H1 (cell line): ENCODE data around the gene SYNPO2L. TPM values are rescaled to one million over a fixed set of nuclear protein-coding genes. Genes with fewer than 3 reads are reported as not detected.
"Not testable (repeated sequence)": the region's sequence is repeated elsewhere in the genome, so short reads cannot be mapped to it uniquely, and the experiment has no call there.

Experiments
- CTCF ChIA-PET: fragments of 300-600 bp; sonication (Branson Sonifier 250); formaldehyde crosslinking; loops from one replicate; lab custom pipeline; 2021; ENCODE audit not compliant: partially characterized antibody; lab: Charles Lee
- POLR2A ChIA-PET: fragments of 300-600 bp; sonication (Branson Sonifier 250); formaldehyde crosslinking; loops from one replicate; lab custom pipeline; 2021; ENCODE audit warnings: inconsistent platforms; ENCODE audit not compliant: partially characterized antibody; lab: Charles Lee
- DNase-seq, 2 experiments: peaks; one replicate each; pipeline versions ENCODE4 v3.0.0 to v3.0.0-alpha.2; 2010 to 2022; ENCODE audit warnings: low spot score in 2 of 2, low read depth in 1 of 2, mixed read lengths in 1 of 2
- FAIRE-seq: peaks from 2 replicates; lab custom pipeline; 2011; peaks lifted over from hg19 to GRCh38; lab: Jason Lieb, UNC
- H2AFZ ChIP-seq: 2 replicates; pipeline ENCODE4 v1.8.1; 2012; ENCODE audit warnings: low read length, inconsistent platforms
- H2AK5ac ChIP-seq: 2 replicates; pipeline ENCODE4 v1.6.1; 2013; ENCODE audit warnings: low read depth, low read length
- H2BK120ac ChIP-seq: replicated peaks from 2 replicates; pipeline ENCODE3; 2013; ENCODE audit warnings: low read depth, low read length, inconsistent platforms
- H2BK12ac ChIP-seq: 2 replicates; pipeline ENCODE4 v1.6.1; 2013; ENCODE audit warnings: low read depth, low read length
- H2BK15ac ChIP-seq: 2 replicates; pipeline ENCODE4 v1.6.1; 2013; ENCODE audit warnings: low read length
- H2BK20ac ChIP-seq: 2 replicates; pipeline ENCODE4 v1.6.1; 2013; ENCODE audit warnings: low read length
- H2BK5ac ChIP-seq: 2 replicates; pipeline ENCODE4 v1.6.1; 2013; ENCODE audit warnings: low read depth, low read length
- H3K14ac ChIP-seq: 2 replicates; pipeline ENCODE4 v1.6.1; 2013; ENCODE audit warnings: inconsistent platforms; ENCODE audit not compliant: insufficient read length
- H3K18ac ChIP-seq: 2 replicates; pipeline ENCODE4 v1.6.1; 2013; ENCODE audit warnings: low read length; ENCODE audit errors: extremely low read depth
- H3K23ac ChIP-seq: 2 replicates; pipeline ENCODE4 v1.6.1; 2013; ENCODE audit warnings: inconsistent platforms; ENCODE audit not compliant: insufficient read length
- H3K23me2 ChIP-seq: 2 replicates; pipeline ENCODE4 v1.6.1; 2013; ENCODE audit warnings: low read depth, low read length
- H3K27ac ChIP-seq: 2 replicates; pipeline ENCODE4 v1.6.1; 2011; ENCODE audit warnings: low read depth, low read length, inconsistent platforms
- H3K27me3 ChIP-seq, 4 experiments: replicated peaks in 1 of 4; 1 replicate in 1 of 4; 2 replicates in 3 of 4; pipeline versions ENCODE4 v1.6.1 to v1.8.1; 2011 to 2013; ENCODE audit warnings: low read length in 3 of 4, mild to moderate bottlenecking in 3 of 4, inconsistent platforms in 2 of 4, mixed read lengths in 2 of 4, moderate library complexity in 1 of 4; ENCODE audit not compliant: control insufficient read depth in 3 of 4, insufficient read depth in 3 of 4; ENCODE audit errors: extremely low read depth in 1 of 4
- H3K36me3 ChIP-seq, 4 experiments: 2 replicates each; pipeline versions ENCODE4 v1.6.1 to v1.8.1; 2011 to 2013; ENCODE audit warnings: mild to moderate bottlenecking in 4 of 4, low read length in 3 of 4, moderate library complexity in 2 of 4, control low read depth in 1 of 4, inconsistent platforms in 1 of 4; ENCODE audit not compliant: insufficient read depth in 4 of 4, control insufficient read depth in 2 of 4
- H3K4ac ChIP-seq: replicated peaks from 2 replicates; pipeline ENCODE3; 2013; ENCODE audit warnings: low read length, low read depth, mixed read lengths, inconsistent platforms; ENCODE audit not compliant: insufficient read length
- H3K4me1 ChIP-seq, 4 experiments: replicated peaks in 1 of 4; 1 replicate in 1 of 4; 2 replicates in 3 of 4; pipeline versions ENCODE4 v1.6.1 to v1.8.1; 2011 to 2013; ENCODE audit warnings: low read length in 3 of 4, inconsistent platforms in 2 of 4, mixed read lengths in 1 of 4; ENCODE audit not compliant: insufficient read depth in 4 of 4, control insufficient read depth in 3 of 4
- H3K4me2 ChIP-seq, 2 experiments: 2 replicates each; pipeline versions ENCODE4 v1.6.1 to v1.8.1; 2011 to 2013; ENCODE audit warnings: low read depth in 2 of 2, low read length in 2 of 2, control low read depth in 1 of 2, inconsistent platforms in 1 of 2, mild to moderate bottlenecking in 1 of 2; ENCODE audit not compliant: insufficient read depth in 1 of 2
- H3K4me3 ChIP-seq, 4 experiments: fragments of 200-600, 300-600 bp in 1 of 4; sonication (generic), shearing (Covaris generic), sonication (Bioruptor Twin) in 1 of 4; 2 replicates each; pipeline versions ENCODE4 v1.5.1 to v1.8.1; 2011 to 2016; ENCODE audit warnings: low read length in 4 of 4, low read depth in 3 of 4, control low read depth in 2 of 4, inconsistent platforms in 2 of 4, mild to moderate bottlenecking in 2 of 4, mixed read lengths in 1 of 4, moderate library complexity in 1 of 4; ENCODE audit not compliant: insufficient read depth in 2 of 4; ENCODE audit errors: extremely low read depth in 1 of 4
- H3K56ac ChIP-seq: replicated peaks from 2 replicates; pipeline ENCODE3; 2013; ENCODE audit warnings: low read depth, mild to moderate bottlenecking, mixed read lengths, low read length, inconsistent platforms; ENCODE audit not compliant: insufficient read length
- H3K79me1 ChIP-seq: 2 replicates; pipeline ENCODE4 v1.6.1; 2013; ENCODE audit warnings: low read depth, low read length, control low read depth
- H3K79me2 ChIP-seq, 2 experiments: 2 replicates each; pipeline versions ENCODE4 v1.6.1 to v1.8.1; 2012 to 2013; ENCODE audit warnings: low read length in 2 of 2, mild to moderate bottlenecking in 2 of 2, inconsistent platforms in 1 of 2; ENCODE audit not compliant: insufficient read depth in 2 of 2, control insufficient read depth in 1 of 2
- H3K9ac ChIP-seq, 4 experiments: replicated peaks in 1 of 4; 1 replicate in 1 of 4; 2 replicates in 3 of 4; pipeline versions ENCODE4 v1.6.1 to v1.8.1; 2011 to 2013; ENCODE audit warnings: low read depth in 3 of 4, low read length in 3 of 4, control low read depth in 2 of 4, mild to moderate bottlenecking in 2 of 4, moderate library complexity in 2 of 4, inconsistent platforms in 1 of 4; ENCODE audit errors: extremely low read depth in 1 of 4
- H3K9me3 ChIP-seq, 2 experiments: 2 replicates each; pipeline versions ENCODE4 v1.6.1 to v1.8.1; 2012 to 2013; ENCODE audit warnings: mild to moderate bottlenecking in 2 of 2, moderate library complexity in 2 of 2, control low read depth in 1 of 2, inconsistent platforms in 1 of 2, low read depth in 1 of 2, low read length in 1 of 2, mixed read lengths in 1 of 2; ENCODE audit not compliant: insufficient read depth in 2 of 2
- H4K20me1 ChIP-seq, 2 experiments: replicated peaks in 1 of 2; 2 replicates each; pipeline versions ENCODE3 to v1.8.1; 2011 to 2013; ENCODE audit warnings: inconsistent platforms in 2 of 2, low read length in 2 of 2, mild to moderate bottlenecking in 1 of 2; ENCODE audit not compliant: insufficient read depth in 2 of 2, control insufficient read depth in 1 of 2
- H4K5ac ChIP-seq: 2 replicates; pipeline ENCODE4 v1.6.1; 2013; ENCODE audit warnings: low read length, low read depth, mixed read lengths, inconsistent platforms; ENCODE audit not compliant: insufficient read length
- H4K8ac ChIP-seq: 2 replicates; pipeline ENCODE4 v1.8.0; 2013; ENCODE audit warnings: mild to moderate bottlenecking, moderate library complexity, low read length, inconsistent platforms; ENCODE audit not compliant: insufficient read depth; ENCODE audit errors: extremely low read depth
- H4K91ac ChIP-seq: replicated peaks from 2 replicates; pipeline ENCODE3; 2013; ENCODE audit warnings: low read length, mixed read lengths, inconsistent platforms; ENCODE audit not compliant: insufficient read length
- WGBS, 2 experiments: shearing (Covaris generic) in 1 of 2; methylation state at CpG; one replicate each; pipeline versions ENCODE4 v1.1.6 to v1.1.7; 2013 to 2015; ENCODE audit warnings: low lambda C conversion rate in 2 of 2, mixed read lengths in 2 of 2, inconsistent platforms in 1 of 2, low coverage in 1 of 2, missing lambda C conversion rate in 1 of 2; ENCODE audit not compliant: insufficient replicate concordance in 2 of 2, insufficient coverage in 1 of 2, insufficient read length in 1 of 2; ENCODE audit errors: extremely low coverage in 1 of 2, missing lambda C conversion rate in 1 of 2; 5-methylcytosine and 5-hydroxymethylcytosine counted together
- polyA plus RNA-seq, 7 experiments: library from polyadenylated mRNA; depleted of rRNA in 3 of 7; stranded (reverse) in 5 of 7; unstranded in 2 of 7; fragments of >200 nt in 5 of 7; fragments of 200-250 nt in 2 of 7; gene quantifications; 1 replicate in 5 of 7; 2 replicates in 1 of 7; 4 replicates in 1 of 7; pipeline versions ENCODE4 v1.2.1 to v1.2.3, GENCODE V29; 2011 to 2013; ENCODE audit warnings: missing spikeins in 2 of 7, mixed read lengths in 2 of 7
- total RNA-seq: library from RNA; stranded (reverse); fragmentation: NEBNext Ultra II Directional; extraction: Animal tissue kit (Norgen Biotek cat#: 25700); gene quantifications from 2 replicates; pipeline ENCODE4 v1.2.1, GENCODE V29; 2021

SYNPO2L gene
- total and polyA plus RNA-seq, 2 of the 8 experiments (the other 6 are each of a cell fraction or from before 2014, with no cell fraction given): 0.05 to 0.19 TPM

DNA sequence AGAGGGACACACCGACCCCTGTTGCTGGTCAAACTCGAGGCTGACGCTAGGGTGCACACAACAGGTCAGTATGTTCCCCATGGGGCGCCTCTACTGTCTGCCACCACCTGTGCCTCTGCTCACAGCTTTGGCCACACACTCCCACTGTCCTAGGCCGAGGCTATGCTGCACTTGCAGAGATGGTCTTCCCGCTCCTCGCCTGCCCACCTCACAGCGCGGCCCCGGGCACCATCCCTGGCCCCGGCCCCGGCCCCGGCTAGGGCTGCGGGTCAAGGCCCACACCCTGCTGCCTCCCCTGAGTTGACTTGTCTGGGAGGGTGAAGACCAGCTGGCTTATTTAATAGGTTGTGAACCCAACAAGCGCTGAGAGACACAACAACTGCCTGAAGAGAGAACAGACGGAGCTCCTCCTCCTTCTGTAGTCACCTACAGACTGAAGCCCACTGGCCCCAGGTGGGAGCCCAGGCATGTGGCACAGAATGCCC, 41.9 kb upstream of the SYNPO2L start, which contains the start of gene AGAP5:
TSS of gene AGAP5 (minus strand) at position 435 of the 485 bp plus-strand sequence. CDS start at position 81, 354 bp downstream.
- H3K4me2 ChIP-seq, H2AK5ac ChIP-seq, H3K27ac ChIP-seq, H4K8ac ChIP-seq, H2BK20ac ChIP-seq, H3K79me1 ChIP-seq, H4K20me1 ChIP-seq, H4K5ac ChIP-seq, H3K56ac ChIP-seq, H3K23me2 ChIP-seq, H3K36me3 ChIP-seq, H3K79me2 ChIP-seq, H2AFZ ChIP-seq, H2BK120ac ChIP-seq, H3K18ac ChIP-seq, H3K4me3 ChIP-seq, H3K4ac ChIP-seq, H2BK5ac ChIP-seq, H3K23ac ChIP-seq, H3K4me1 ChIP-seq, DNase-seq, H3K14ac ChIP-seq, H3K9me3 ChIP-seq, POLR2A ChIA-PET, H2BK15ac ChIP-seq, H2BK12ac ChIP-seq, FAIRE-seq, H4K91ac ChIP-seq, H3K27me3 ChIP-seq, H3K9ac ChIP-seq: not testable (repeated sequence)
- CTCF ChIA-PET: interaction anchor here (0.7 kb wide), 1 partner anchor 43 kb away, joined by 3 read pairs; no protein-coding TSS in a partner anchor
- 93% methylated on average over 13 of the region's 16 CpGs; no CpG with 5 or more reads in 1 of the 2 experiments for WGBS, 2 experiments

DNA sequence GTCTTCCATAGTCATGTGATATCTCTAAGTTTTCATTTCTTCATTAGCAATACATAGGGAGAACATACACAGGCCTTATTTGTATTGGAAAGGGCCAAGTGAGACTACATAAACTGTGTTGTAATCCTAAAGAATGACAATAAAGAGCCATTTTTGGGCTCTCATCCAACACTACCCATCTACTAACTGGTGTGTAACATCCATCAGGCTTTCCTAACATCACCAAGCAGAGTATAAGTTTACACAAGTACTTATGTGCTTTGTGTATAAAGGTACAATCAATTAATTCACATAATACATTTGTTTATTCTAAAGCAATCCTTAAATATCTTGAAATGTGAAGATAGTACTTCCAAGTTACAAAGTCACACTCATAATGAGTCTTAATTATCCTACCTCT, 39.5 kb upstream of the SYNPO2L start:
- FAIRE-seq, CTCF ChIA-PET, H2AK5ac ChIP-seq, H3K4me3 ChIP-seq, H3K56ac ChIP-seq, H3K79me1 ChIP-seq, H4K5ac ChIP-seq, H2BK20ac ChIP-seq, H3K4me2 ChIP-seq, H2AFZ ChIP-seq, H3K79me2 ChIP-seq, H3K23ac ChIP-seq, H2BK15ac ChIP-seq, H4K91ac ChIP-seq, H3K4ac ChIP-seq, H3K18ac ChIP-seq, H4K20me1 ChIP-seq, H3K36me3 ChIP-seq, H3K27me3 ChIP-seq, H3K9ac ChIP-seq, DNase-seq, H3K14ac ChIP-seq, POLR2A ChIA-PET, H3K23me2 ChIP-seq, H3K9me3 ChIP-seq, H2BK120ac ChIP-seq, H4K8ac ChIP-seq, H2BK12ac ChIP-seq, H2BK5ac ChIP-seq, H3K4me1 ChIP-seq, H3K27ac ChIP-seq: not testable (repeated sequence)
